Umbilical cord (tissue), 2 donors: ENCODE measurements around the gene P2RX4. TPM values are rescaled to one million over a fixed set of nuclear protein-coding genes. Genes with fewer than 3 reads are reported as not detected.
A peak's percentile ranks its signal among the peaks of the same experiment; 100 is the strongest.
"Not testable (repeated sequence)": the region's sequence is repeated elsewhere in the genome, so short reads cannot be mapped to it uniquely, and the experiment has no call there.

Source experiments
- DNase-seq: peaks from one replicate; pipeline ENCODE4 v3.0.0-alpha.2; 2015; ENCODE audit warnings: low spot score
- total RNA-seq: library from RNA; depleted of rRNA; stranded (reverse); fragments of >200 nt; gene quantifications from one replicate; pipeline ENCODE4 v1.2.3, GENCODE V29; 2014; ENCODE audit warnings: low replicate concordance; ENCODE audit not compliant: insufficient read depth

Gene P2RX4
- total RNA-seq, 1 donor from 2014 or later: 36.1 TPM

GRCh38 chr12:121189131-121189530 is 20.8 kb upstream of the P2RX4 start:
- no peak for DNase-seq

- no peak for DNase-seq
Measured at GRCh38 chr12:121189619-121190155, 20.2 kb upstream of the P2RX4 start.

GRCh38 chr12:121190523-121191031 is 19.4 kb upstream of the P2RX4 start:
- peak; percentile 59 for DNase-seq

GRCh38 chr12:121191151-121191550 is 18.8 kb upstream of the P2RX4 start:
- no peak for DNase-seq

GRCh38 chr12:121196902-121197301 is 13.0 kb upstream of the P2RX4 start:
- peak; percentile 44 for DNase-seq

- no peak for DNase-seq
Measured at GRCh38 chr12:121198949-121199348, 11.0 kb upstream of the P2RX4 start.

- DNase-seq: not testable (repeated sequence)
Measured at GRCh38 chr12:121201140-121201539, 8.8 kb upstream of the P2RX4 start.

GRCh38 chr12:121202407-121203355 is 7.2 kb upstream of the P2RX4 start:
- DNase-seq: no peak

- no peak for DNase-seq
Measured at GRCh38 chr12:121203482-121203881, 6.4 kb upstream of the P2RX4 start.

GRCh38 chr12:121205491-121205890 is 4.4 kb upstream of the P2RX4 start:
- no peak for DNase-seq

GRCh38 chr12:121208571-121208970 is 1.4 kb upstream of the P2RX4 start:
- DNase-seq: not testable (repeated sequence)

- DNase-seq: no peak
Measured at GRCh38 chr12:121209221-121209620, 708 bp upstream of the P2RX4 start.

- DNase-seq: no peak
Measured at GRCh38 chr12:121212875-121213274, 2.9 kb downstream of the P2RX4 start.

- DNase-seq: no peak
Measured at GRCh38 chr12:121214166-121214777, 4.3 kb downstream of the P2RX4 start.

GRCh38 chr12:121214855-121215745 is 5.2 kb downstream of the P2RX4 start:
- peak; percentile 64 for DNase-seq

- no peak for DNase-seq
Measured at GRCh38 chr12:121216102-121216501, 6.2 kb downstream of the P2RX4 start.

GRCh38 chr12:121217063-121217462 is 7.1 kb downstream of the P2RX4 start:
- DNase-seq: no peak

GRCh38 chr12:121217761-121218160 is 7.8 kb downstream of the P2RX4 start:
- DNase-seq: no peak

- DNase-seq: no peak
Measured at GRCh38 chr12:121218588-121219352, 8.8 kb downstream of the P2RX4 start.

- no peak for DNase-seq
Measured at GRCh38 chr12:121219353-121219986, 9.5 kb downstream of the P2RX4 start.
